ENCODE measurements around the gene VDAC1. TPM values are rescaled to one million over a fixed set of nuclear protein-coding genes. Genes with fewer than 3 reads are reported as not detected.
A peak's percentile ranks its signal among the peaks of the same experiment; 100 is the strongest.

The VDAC1 gene
- total RNA-seq, 1 experiment from 2014 or later, result 317 TPM

DNA sequence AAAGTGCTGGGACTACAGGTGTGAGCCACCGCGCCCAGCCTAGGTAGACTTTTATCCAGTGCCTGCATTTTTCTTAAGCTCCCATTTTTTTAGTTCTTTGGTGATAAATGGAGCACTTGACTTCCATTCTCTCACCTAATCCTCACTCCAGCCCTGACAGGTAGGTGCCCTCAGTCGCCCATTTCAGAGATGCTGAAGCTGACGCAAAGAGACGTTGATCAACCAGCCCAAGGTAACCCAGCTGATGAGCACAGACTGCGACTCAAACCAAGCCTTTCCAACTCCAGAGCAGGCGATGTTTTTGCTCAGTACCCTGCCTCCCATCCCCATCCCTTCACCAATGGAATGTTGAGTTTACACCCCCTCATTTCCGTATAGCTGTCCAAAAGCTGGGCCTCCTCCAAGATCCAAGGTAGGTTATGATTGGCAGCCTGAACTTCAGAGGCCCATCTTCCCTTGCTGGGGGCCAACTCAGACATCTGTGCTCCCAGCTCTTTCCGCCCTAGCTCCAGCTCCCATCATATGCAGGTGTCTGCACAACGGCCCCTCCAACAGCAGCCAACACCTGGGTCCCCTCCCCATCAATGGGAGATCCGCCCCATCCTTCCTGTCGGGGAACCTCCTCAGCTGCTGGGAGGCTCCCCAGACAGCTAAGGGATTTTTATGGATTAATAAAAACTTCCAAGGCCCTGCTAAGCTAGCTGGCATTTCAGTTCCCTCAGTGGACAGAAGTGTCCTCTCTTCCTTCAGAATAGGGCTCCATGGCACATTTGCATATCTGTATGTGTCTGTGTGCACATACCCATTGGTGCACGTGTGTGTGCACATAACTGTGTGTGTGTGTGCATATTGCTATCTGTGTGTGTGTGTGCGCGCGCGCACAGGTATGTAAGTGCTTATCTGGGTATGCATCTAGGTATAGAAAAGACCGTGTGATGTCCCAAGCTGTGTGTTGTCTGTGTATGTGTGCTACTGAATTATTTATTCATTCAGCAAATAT is 39.3 kb upstream of the VDAC1 start:
- no peaks in the 10 kb centered on the region for H3K27me3 Mint-ChIP-seq (ENCODE audit: insufficient read depth, unreplicated experiment)
- ChIA-PET POLR2A (no interaction called here), CTCF (interaction anchor here (0.8 to 1.2 kb wide), 5 partner anchors 10 to 245 kb away, joined by 3 to 7 read pairs (median 4); no protein-coding TSS in a partner anchor)
- no peak for DNase-seq
- no peak overlapping the region for H3K4me3 Mint-ChIP-seq (ENCODE audit: unreplicated experiment)
- no TSS peak for BruUV-seq (replicated peaks)
- intact Hi-C loops (cut with micrococcal nuclease; ENCODE audit: unreplicated experiment), result no loop called here
- TF ChIP-seq, protein P1, sequence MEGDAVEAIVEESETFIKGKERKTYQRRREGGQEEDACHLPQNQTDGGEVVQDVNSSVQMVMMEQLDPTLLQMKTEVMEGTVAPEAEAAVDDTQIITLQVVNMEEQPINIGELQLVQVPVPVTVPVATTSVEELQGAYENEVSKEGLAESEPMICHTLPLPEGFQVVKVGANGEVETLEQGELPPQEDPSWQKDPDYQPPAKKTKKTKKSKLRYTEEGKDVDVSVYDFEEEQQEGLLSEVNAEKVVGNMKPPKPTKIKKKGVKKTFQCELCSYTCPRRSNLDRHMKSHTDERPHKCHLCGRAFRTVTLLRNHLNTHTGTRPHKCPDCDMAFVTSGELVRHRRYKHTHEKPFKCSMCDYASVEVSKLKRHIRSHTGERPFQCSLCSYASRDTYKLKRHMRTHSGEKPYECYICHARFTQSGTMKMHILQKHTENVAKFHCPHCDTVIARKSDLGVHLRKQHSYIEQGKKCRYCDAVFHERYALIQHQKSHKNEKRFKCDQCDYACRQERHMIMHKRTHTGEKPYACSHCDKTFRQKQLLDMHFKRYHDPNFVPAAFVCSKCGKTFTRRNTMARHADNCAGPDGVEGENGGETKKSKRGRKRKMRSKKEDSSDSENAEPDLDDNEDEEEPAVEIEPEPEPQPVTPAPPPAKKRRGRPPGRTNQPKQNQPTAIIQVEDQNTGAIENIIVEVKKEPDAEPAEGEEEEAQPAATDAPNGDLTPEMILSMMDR (IDR thresholded peaks at IDR 0.05; ENCODE audit: insufficient read depth in 1 of 2, low read depth in 1 of 2, low read length in 1 of 2, severe bottlenecking in 1 of 2, unreplicated experiment in 1 of 2), result no peak
- Histone ChIP-seq H3K9me3 (no peaks in the 10 kb centered on the region), H3K4me3 (ENCODE audit: low read depth, low read length) (no peak overlapping the region), H3K27me3 (replicated peaks; ENCODE audit: control insufficient read depth, insufficient read depth, low read length) (no peaks in the 10 kb centered on the region), H3K36me3 (ENCODE audit: control insufficient read depth, insufficient read depth, low read length) (no peaks in the 10 kb centered on the region), H3K4me1 (no peaks in the 10 kb centered on the region)
- H3K27ac Mint-ChIP-seq (ENCODE audit: unreplicated experiment), result no peak overlapping the region
- H3K36me3 Mint-ChIP-seq (ENCODE audit: insufficient read depth, unreplicated experiment), result no peaks in the 10 kb centered on the region
- no peaks in the 10 kb centered on the region for H3K9me3 Mint-ChIP-seq (ENCODE audit: unreplicated experiment)
- no peaks in the 10 kb centered on the region for H3K4me1 Mint-ChIP-seq (ENCODE audit: low read depth, unreplicated experiment)

DNA sequence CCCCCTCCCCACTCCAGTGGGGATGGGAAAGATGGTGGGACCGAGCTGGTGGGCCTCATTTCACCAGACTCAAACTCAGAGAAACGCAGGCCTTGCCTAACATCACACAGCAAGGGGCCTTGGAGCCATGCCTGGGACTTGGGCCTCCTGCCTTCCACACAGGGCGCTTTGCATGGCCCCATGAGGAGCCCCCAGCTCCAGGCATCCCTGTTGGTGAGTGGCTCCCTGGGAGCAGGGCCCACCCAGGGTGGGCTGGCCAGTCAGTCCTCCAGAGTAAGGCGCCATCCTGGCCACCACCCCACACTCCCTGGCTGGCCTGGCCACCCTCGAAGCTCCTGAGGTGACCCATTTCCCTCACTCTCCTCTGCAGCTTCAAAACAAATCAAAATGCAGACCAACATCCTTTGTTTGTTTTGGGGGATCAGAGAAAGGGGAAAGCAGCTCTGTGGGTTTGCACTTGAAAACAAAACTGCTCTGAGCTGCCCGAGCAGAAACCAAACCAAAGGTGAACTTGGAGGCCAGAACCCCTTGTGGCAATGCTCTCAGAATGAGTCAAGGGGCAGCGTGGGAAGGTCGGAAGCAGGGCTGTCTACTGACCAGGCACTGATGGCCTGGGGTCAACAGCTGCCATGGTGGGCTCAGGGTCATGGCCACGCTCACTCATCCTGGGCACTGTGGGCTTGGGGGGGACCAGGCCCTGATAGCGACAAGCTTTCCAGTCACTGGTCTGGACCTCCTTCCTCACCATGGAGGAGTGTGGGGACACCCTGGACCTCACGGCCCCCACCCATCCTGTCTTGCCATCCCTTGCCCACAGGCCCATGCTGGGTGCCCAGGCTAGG is 37.0 kb upstream of the VDAC1 start:
- Mint-ChIP-seq H3K36me3 (ENCODE audit: insufficient read depth, unreplicated experiment) (no peaks in the 10 kb centered on the region), H3K4me3 (ENCODE audit: unreplicated experiment) (no peak overlapping the region), H3K27ac (ENCODE audit: unreplicated experiment) (no peak overlapping the region), H3K27me3 (ENCODE audit: insufficient read depth, unreplicated experiment) (no peaks in the 10 kb centered on the region), H3K9me3 (ENCODE audit: unreplicated experiment) (no peaks in the 10 kb centered on the region), H3K4me1 (ENCODE audit: low read depth, unreplicated experiment) (peaks cover 17% of the 10 kb centered on the region)
- Histone ChIP-seq H3K27me3 (replicated peaks; ENCODE audit: control insufficient read depth, insufficient read depth, low read length) (no peaks in the 10 kb centered on the region), H3K4me1 (no peaks in the 10 kb centered on the region), H3K4me3 (ENCODE audit: low read depth, low read length) (no peak overlapping the region), H3K9me3 (no peaks in the 10 kb centered on the region), H3K36me3 (ENCODE audit: control insufficient read depth, insufficient read depth, low read length) (no peaks in the 10 kb centered on the region)
- TF ChIP-seq, protein P1 (IDR thresholded peaks at IDR 0.05; ENCODE audit: insufficient read depth in 1 of 2, low read depth in 1 of 2, low read length in 1 of 2, severe bottlenecking in 1 of 2, unreplicated experiment in 1 of 2), result no peak
- DNase-seq, result no peak
- intact Hi-C loops (cut with micrococcal nuclease; ENCODE audit: unreplicated experiment), result no loop called here
- POLR2A ChIA-PET, result no interaction called here
- CTCF ChIA-PET, result interaction anchor here (2.4 kb wide), 1 partner anchor 98 kb away, joined by 13 read pairs; no protein-coding TSS in a partner anchor
- no TSS peak for BruUV-seq (replicated peaks)

DNA sequence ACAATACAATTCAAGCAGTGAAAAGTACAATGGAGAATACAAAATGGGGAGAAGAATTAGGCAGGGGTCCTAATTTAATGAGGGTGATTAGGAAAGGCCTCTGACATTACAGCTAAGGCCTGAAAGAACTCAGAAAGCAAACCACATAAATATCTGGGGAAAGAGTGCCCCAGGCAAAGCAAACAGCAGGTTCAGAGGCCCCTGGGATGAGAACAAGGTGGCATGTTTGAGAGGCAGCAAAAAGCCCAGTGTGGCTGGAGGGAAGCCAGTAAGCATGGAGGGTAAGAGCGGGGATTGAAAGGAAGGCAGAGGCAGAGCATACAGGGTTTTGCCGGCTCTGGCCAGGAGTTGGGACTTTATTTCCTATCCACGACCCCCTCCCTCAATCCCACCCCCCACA is 33.4 kb upstream of the VDAC1 start:
- DNase-seq, result peak in 1 of 2 experiments; percentile 27
- Histone ChIP-seq H3K4me1 (no peaks in the 10 kb centered on the region), H3K36me3 (ENCODE audit: control insufficient read depth, insufficient read depth, low read length) (no peaks in the 10 kb centered on the region), H3K4me3 (ENCODE audit: low read depth, low read length) (no peak overlapping the region), H3K9me3 (no peaks in the 10 kb centered on the region), H3K27me3 (replicated peaks; ENCODE audit: control insufficient read depth, insufficient read depth, low read length) (no peaks in the 10 kb centered on the region)
- Mint-ChIP-seq H3K27ac (ENCODE audit: unreplicated experiment) (no peak overlapping the region), H3K27me3 (ENCODE audit: insufficient read depth, unreplicated experiment) (no peaks in the 10 kb centered on the region), H3K4me1 (ENCODE audit: low read depth, unreplicated experiment) (peaks cover 19% of the 10 kb centered on the region), H3K9me3 (ENCODE audit: unreplicated experiment) (no peaks in the 10 kb centered on the region), H3K36me3 (ENCODE audit: insufficient read depth, unreplicated experiment) (no peaks in the 10 kb centered on the region), H3K4me3 (ENCODE audit: unreplicated experiment) (no peak overlapping the region)
- CTCF ChIA-PET, result interaction anchor here (1.0 to 3.2 kb wide), 2 partner anchors 12 to 109 kb away, joined by 3 to 62 read pairs; no protein-coding TSS in a partner anchor
- no TSS peak for BruUV-seq (replicated peaks)
- POLR2A ChIA-PET, result no interaction called here
- TF ChIP-seq, protein P1 (IDR thresholded peaks at IDR 0.05; ENCODE audit: insufficient read depth in 1 of 2, low read depth in 1 of 2, low read length in 1 of 2, severe bottlenecking in 1 of 2, unreplicated experiment in 1 of 2), result no peak
- intact Hi-C loops (cut with micrococcal nuclease; ENCODE audit: unreplicated experiment), result loop anchor here (5.0 kb wide), 1 partner anchor 36 kb away; the partner anchor contains the start of gene VDAC1

Data from Caco-2 (cell line).